ENCODE data around the gene LONRF3.

The LONRF3 gene

GRCh38 chrX:119040432-119040831 lies 66.0 kb downstream of the LONRF3 start:
- DNase-seq: no peak

DNA sequence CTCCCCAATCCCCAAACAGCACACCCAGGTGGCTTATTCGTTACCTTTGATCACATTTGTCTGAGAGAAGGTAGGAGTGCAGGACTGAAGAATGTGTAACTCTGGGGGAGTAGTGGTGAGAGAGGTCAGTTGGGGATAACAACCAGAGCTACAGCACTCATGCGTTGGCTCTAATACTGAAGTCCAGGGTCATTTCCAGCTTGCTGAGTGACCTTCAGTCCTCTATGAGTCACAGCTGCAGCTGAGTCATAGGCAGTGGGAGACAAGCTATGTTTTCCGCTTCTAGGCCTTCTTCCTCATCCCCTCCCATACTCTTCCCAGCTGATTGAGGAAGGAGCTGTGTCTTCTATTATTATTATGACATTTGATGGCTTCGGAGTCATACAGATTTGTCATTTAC lies 66.8 kb downstream of the LONRF3 start:
- peak in 1 of 2 donors; percentile 34 for DNase-seq

- no peak for DNase-seq
Measured at GRCh38 chrX:119042040-119042439, 67.6 kb downstream of the LONRF3 start.

DNA sequence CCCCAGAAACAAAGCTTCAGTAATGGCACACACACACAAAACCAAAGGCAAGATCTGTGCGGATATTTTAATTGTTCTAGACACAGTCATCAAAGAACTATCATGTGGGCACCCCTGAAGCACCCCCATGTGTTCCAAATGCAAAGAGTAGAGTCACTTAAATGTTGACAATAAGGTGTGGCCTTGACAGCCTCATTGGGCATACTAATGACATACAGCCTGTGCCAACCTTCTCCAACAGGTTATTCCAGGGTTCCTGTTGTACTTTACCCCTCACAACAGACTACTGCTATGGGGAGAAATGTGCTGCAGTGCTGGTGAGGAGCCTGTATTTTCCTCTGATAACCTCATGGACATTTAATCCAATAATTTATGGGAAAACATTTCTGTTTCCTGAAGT lies 68.6 kb downstream of the LONRF3 start:
- no peak for DNase-seq

DNA sequence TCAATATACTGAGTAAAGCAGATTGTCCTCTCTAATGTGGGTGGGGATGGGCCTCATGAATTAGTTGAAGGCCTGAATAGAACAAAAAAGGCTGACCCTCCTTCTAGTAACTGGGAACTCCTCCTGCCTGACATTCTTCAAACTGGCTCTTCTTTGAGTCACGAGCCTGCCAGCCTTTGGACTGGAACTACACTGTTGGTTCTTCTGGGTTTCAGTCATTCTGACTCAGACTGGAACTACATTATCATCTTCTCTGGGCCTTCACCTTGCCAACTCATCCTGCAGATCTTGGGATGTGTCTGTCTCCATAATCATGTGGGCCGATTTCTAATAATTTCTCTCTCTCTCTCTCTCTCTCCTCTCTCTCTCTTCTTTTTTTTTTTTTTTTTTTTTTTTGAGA lies 71.5 kb downstream of the LONRF3 start:
- no peak for DNase-seq

DNA sequence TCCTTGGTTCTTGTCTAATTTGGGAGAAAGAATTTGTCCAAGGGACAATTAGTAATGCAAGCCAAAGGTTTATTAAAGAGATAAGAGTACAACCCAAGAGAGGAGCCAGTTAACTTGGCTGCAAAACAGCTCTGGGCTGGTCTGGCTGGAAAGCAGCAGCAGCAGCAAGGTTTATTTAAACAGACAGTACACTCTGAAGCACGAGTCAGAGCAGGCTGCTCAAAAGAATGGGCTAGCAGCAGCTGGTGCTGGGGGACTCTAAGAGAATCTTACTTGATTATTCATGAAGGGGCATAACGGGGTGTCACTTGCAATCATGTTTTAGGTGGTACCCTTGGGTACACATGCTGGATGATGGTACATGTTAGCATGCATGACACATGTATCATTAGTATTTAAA lies 81.3 kb downstream of the LONRF3 start:
- DNase-seq: no peak

DNA sequence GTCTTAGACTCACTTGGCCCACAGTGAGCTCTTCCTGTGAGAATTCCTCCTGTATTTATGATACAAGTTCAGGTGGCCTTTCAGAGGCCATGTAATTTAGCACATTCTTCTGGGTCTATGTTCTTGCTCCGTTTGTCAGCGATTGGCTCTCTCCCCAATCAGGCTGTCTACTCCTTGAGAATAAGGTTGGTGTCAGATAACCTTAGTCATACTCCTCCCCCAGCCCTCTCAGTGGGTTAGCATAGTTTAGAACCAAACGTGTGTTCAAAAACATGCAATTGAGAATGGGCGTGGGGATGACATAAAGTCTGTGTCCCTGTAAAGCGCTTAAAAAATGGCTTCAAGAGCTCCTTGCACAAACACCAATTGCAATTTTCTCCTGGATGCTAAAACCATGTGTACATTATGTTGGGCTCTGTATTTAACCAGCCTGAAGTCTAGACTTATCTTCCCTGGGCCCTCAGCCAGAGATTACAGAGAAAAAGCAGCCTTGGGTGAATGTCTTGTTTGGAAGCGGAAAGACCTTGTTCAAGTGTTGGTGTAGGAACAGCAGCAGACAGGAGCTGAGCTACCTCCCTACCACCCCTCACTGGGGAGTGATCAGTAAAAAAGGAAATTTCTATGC lies 88.4 kb downstream of the LONRF3 start:
- DNase-seq: no peak

- DNase-seq: no peak
Measured at GRCh38 chrX:119063428-119063827, 89.0 kb downstream of the LONRF3 start.

- peak; percentile 19 to 38 for DNase-seq
Measured at GRCh38 chrX:119067023-119067739, 92.8 kb downstream of the LONRF3 start.
